AG08396 (cell line): ENCODE results near the gene MINDY4.

ENCODE experiments used
- DNase-seq: peaks from one replicate; pipeline ENCODE4 v3.0.0; 2012; ENCODE audit warnings: low spot score, mixed read lengths

Gene MINDY4

DNA sequence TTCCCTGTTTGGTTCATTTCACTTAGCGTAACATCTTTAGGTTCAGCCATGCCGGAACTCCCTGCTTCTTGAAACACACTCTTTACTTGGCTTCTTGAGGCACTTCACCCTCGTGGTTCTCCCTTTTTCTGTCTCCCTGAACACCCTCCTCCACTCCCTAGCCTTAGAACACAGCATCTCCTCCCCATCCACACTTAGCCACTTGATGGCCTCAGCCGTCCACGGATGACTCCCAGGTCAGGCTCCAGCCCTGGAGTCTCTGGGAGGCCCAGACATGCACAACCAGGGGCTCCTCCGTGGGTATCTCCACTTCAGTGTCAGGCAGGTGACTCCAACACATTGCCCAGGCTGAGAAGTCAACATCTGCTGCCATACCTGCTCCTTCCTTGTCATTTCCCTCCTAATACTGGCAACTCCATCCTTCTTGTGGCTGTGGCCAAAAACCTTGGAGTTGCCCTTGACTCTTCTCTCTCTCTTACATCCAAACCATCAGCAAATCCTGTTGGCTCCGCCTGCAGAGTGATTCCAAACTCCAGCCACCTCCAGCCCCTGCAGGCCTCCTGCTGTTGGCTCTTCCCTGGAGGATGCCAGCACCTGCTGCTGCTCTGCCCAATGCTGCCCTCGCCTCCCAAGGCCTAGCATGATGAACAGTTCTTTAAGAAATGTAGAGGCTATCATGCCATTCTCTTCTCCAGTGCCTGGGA, 27.7 kb upstream of the MINDY4 start:
- peak; percentile 67 for DNase-seq

DNA sequence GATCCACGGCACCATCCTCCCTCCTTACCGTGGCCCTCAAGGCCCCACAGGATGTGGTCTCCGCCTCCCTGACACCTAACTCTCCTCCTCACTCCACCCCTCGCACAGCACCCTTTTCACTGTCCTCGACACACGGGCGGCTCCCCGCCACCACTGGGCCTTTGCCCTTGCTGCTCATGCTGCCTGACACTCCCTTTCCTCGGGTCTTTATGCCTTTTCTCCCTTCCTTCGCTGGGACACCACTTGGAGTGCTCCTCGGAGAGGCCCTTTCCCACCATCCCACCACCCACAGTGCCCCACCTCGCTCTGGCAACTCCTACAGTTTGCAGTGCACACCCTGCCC, 27.2 kb upstream of the MINDY4 start:
- no peak for DNase-seq

DNA sequence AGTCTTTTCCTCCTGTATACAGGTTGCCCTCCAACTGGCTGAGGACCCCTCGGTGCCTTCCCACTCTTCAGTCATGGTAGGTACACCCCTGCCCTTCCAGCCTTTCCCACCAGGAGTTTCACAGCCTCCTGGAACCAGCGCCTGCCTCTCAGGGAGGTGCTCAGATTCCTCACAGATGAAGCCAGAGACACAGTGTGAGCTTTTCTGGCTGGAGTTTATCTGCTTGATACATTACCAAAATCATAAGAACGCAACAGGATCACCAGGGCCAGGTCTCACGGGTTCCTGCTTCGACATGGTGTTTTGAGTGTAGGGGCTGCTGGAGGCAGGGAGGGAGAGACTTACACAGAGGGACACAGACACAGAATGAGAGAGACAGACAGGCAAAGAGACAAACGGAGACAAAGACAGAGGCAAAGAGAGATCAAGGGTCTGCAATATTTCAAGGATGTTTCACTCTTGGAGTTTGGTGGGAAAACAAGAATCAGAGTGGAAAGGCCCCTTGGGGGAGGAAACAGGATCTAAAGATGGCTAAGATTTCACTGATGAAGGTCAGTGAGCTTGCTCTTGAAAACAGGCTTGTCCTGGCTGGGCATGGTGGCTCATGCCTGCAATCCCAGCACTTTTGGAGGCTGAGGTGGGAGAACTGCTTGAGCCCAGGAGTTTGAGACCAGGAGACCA, 25.8 kb upstream of the MINDY4 start:
- DNase-seq = no peak

DNA sequence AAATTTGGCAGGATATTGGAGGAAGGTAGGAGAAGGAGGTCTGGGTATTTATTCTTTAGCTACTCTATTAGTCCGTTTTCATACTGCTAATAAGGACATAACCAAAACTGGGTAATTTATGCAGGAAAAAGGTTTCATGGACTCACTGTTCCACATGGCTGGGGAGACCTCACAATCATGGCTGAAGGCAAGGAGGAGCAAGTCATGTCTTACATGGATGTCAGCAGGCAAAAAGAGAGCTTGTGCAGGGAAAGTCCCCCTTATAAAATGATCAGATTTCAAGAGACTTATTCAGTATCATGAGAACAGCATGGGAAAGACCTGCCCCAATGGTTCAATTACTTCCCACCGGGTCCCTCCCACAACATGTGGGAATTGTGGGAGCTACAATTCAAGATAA, 21.2 kb upstream of the MINDY4 start:
- DNase-seq = no peak

DNA sequence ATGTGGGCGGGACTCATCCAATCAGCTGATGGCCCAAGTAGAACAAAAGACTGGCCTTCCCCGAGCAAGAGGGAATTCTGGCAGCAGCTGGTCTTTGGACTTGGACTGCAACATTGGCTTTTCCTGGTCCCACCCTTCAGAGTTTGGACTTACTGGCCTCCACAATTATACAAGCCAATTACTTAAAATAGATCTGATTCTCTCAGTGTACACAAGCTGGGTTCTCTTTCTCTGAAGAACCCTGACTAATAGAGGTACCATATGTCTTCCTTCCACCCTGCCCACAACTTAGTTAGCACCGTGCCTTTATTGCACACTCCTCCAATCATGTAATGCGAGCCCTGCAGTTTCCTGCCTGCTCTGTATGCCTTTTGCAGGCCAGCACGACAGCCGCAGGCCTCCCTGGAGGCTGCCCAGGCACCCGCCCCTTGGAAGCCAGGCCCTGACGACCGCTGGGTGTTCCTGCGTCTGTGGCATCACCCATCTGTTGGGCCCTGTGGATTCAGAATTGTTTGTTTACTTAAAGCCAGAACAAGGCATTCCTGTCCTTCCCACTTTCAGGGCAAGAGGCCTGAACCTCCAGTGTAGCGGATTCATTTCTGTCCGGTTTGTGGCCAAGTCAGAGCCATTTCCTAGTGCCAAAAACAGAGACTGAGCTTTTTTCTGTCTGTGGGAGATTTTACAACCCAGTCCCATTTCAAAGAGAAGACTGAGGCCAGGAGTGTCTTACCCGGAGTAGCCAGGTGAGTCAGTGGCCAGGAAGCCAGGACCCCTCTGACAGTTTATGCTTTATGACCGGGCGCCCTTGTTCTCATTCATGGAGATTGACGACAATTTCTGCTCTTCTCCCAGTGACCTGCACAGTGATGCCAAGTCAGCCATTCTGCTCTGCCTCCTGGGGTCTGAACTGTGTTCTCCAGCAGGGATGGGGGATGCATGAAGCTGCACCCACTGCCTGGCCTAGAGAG, 20.2 kb upstream of the MINDY4 start:
- DNase-seq = peak; percentile 89

DNA sequence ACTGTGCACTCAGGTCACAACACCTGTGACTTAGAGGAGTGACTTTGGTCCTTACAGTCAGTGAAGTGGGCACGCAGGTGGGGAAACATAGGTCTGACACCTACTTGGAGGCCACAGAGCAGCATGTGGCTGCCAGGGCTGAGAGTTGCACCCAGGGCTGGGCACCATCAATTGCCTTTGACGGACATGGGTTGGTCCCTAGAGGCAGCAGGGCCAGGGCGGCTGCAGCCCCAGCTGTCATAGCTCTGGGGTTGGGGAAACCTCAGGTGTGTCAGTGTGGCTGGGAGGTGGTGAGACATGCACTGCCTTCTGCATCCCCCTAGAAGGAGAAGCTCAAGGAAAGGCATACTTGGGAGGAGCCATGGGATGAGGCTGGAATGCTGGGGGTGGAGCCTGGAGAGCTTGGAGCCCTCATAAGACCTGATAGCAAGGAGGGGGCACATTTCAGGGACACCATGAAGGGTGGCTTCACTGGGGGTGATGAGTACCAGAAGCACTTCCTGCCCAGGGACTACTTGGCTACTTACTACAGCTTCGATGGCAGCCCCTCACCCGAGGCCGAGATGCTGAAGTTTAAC, 19.4 kb upstream of the MINDY4 start, which contains the start of gene INMT:
Gene INMT, plus strand, starts transcription at position 440 of the 578 bp plus-strand sequence. Its CDS starts 16 bp downstream, at position 456.
- no peak for DNase-seq

DNA sequence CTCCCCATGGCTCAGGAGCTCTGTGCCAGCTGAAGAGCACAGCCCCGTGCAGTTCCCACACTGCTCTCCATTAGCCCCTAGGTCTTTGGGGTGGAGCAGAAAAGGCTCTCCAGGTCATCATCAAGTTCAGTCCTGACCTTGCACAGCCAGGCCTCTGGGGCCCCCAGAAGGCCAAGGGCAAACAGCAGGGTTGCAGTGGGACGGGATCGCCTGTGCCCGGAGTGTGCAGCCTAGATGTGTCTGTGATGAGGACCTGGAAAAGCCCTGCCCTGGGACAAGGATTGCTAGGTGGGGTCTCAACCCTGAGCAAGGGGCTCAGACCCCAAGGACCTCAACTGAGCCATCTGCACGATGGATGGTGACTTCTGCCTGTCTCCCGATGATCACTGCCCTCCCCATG, 18.7 kb upstream of the MINDY4 start:
- DNase-seq = no peak

DNA sequence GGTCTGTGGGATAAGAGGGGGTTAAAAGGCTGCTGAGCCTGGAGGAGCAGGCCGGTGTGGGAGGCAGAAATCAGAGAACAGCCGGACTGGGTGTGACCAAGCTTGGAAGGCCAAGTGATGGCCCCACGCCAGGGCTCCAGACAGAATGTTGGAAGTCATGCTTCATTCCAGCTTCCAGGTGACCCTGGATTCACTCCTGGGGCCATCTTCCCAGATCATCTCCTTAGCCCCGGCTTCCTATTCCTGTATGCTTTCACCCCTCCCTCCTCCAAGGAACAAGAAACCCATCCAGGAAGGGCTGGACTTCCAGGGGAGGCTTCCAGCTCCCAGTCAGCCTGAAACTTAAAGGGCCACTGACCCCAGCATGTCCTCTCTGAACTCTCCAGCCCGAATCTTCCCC, 18.2 kb upstream of the MINDY4 start:
- DNase-seq = peak; percentile 43

DNA sequence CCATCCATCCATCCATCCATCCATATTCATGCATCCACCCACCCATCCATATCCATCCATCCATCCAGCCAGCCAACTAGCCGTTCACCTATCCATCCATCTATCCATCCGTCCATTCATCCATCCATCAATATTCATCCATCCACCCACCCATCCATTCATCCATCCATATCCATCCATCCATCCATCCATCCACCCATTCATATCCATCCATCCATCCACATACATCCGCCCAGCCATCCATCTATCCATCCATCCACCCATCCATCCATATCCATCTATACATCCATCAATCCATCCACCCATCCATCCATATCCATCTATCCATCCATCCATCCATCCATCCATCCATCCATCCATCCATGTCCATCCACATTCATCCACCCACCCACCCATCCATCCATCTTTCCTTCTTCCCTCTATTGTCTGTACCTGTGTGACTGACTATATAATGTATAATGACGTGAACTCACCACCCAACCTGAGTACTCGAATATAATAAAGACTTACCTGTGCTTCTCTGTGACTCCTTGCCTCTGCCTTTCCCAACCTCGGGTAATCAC, 16.8 kb upstream of the MINDY4 start:
- no peak for DNase-seq

DNA sequence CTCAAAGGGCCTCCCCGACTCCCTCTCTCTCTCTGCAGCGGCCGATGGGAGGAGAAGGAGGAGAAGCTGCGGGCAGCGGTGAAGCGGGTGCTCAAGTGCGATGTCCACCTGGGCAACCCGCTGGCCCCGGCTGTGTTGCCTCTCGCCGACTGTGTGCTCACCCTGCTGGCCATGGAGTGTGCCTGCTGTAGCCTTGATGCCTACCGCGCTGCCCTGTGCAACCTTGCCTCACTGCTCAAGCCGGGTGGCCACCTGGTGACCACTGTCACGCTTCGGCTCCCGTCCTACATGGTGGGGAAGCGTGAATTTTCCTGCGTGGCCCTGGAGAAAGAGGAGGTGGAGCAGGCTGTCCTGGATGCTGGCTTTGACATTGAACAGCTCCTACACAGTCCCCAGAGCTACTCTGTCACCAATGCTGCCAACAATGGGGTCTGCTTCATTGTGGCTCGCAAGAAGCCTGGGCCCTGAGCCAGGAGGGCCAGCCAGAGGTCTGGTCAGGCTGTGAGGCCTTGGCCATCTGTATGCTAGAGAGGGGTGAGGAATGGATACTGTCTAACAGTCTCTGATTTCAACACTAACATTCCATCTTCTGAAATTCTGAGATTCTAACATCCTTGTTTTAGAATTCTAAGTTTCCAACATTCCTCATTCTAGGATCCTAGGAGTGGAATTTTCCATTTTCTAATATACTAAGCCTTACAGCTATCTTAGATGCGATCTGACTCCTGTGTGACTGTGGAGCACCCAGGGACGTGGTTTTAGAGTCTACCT, 15.6 kb upstream of the MINDY4 start:
- peak; percentile 45 for DNase-seq

DNA sequence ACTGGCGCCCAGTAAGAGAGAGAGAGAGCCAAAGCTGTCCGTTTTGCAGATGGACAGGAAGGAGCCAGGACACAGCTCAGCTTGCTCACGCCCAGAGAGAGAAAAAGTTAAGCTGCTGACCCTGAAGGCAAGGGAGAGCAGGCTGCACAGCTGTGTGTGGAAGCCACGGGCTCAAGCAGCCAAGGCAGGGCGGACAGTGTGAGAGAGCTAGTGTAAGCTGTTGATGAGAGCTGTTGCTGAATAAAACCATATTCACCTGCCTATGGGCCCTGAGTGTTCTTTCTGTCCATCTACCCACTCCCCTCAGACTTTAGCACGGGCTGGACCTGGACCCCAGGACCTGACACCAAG, 13.9 kb upstream of the MINDY4 start:
- no peak for DNase-seq

DNA sequence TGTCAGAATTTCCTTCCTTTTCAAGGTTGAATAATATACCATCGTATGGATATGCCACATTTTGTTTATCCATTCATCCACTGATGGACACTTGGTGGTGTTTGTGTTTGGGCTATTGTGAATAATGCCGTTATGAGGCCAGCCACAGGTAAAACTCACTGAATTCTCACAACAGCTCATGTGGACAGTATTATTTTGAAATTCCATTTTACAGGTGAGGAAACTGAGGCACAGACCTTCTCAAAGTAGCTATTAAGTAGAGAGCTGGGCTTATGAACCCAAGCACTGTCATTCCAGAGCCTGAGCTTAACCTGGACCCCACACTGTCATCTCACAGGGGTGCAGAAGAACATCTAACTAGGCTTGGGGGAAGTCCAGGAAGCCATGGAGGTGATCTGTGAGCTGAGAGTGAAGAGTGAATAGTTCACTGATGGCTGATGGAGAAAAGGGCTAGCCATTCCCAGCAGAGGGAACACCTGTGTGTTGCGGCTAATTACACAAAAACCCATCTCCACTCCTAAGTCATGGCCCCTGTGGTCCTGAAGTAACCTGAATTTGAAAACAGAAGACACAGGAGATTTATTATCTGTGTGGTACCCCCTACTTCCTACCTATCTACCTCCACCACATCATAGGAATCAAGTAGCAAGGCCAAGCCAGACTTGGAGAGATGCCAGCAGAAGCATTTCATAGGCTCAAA, 10.6 kb upstream of the MINDY4 start:
- DNase-seq = no peak

DNA sequence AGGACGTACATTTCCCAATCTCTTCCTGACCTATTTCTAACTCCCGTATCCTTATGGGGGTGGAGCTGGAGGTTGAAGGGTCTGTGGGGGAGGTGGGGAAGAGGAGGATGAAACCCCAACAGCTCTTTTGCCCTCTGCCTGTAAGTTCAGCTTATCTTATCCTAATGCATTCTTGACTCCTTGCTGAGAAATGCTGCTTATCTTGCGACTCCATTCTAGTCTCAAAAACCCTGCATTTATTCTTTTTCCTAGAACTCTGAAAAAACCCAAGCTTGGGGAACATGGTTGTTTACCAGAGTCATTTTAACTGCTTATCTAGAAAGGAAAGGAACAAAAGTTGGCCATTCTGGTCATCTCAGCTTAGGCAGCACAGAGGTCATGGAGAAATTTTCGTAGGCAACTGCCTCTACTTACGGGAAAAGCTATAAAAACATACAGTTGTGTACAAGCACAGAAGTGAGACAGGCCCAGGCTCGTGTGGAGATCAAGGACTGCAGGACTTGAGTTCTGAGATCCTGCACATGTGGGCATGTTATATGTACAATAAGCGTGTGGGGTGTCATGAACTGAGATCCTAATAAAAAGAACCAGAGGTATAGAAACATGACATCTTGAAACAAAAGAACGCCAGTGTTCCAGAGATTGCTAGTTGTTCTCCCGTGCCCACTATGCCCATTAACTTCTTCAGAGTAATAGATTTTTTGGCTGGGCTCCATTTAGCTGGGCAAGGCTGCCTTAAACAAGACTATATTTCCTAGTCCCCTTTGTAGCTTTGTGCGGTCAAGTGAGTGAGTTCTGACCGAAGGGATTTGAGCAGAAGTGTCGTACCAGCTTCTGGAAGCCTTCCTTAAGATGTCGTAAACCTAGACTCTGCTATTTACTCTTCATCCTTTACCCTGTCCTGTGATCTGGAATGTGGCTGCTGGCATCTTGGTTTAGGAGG, 9.7 kb upstream of the MINDY4 start:
- no peak for DNase-seq

DNA sequence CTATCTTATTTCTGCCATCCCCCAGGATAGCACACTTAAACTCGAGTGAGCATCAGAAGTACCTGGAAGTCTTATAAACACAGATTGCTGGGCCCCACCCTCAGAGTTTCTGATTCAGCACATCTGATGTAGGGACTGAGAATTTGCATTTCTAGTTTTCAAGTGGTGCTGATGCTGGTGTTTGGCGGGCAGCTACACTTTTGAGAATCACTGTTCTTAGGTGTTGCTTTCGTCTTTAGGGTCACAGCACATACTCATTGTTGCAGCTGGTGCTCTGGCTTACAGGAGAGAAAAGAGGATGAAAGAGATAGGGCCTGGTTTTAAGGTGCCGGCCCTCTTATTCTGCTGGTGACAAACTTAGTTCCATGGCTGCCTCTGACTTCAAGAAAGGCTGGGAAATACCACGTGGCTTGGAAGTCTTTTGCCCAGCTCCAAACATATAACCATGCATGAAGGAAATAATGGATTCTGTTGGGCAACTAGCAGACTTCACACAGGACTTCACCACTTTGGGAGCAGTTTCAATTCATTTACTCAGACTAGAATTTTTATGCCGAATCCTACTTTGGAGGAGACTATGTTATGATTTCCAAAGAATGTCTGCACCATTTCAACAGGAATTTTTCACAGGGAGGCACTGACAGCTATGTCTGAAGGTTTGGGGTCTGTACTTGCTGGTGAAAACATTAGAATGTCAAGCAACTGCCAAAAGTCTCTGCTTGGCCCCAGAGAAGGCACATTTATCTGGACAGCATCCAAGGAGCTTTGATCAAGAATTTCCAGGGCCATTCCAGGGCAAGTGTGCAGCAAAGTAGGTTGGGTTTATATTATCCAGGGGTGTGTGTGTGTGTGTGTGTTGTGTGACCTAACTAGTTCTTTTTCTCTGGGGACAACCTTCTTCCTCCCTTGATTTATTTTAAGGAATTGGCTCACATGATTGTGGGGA, 6.9 kb upstream of the MINDY4 start:
- DNase-seq = peak; percentile 31

DNA sequence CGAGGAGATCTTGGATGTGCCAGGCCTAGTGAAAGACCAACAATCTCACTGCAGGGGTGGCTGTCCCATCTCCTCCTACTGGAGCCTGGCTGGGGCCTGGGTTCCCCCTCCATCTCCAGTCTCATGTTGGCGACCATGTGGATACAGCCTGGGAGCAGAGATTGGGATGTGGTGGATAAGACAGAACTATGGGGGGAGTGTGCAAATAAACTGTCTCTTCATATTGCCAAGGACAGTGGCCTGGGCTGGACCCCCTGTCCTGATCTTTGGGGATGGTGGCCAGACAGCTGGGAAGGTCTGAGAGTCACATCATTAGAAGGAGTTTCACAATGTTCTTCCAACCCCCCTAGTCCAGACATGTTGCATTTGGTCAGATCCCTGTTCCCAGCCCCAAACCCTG, 5.8 kb upstream of the MINDY4 start:
- no peak for DNase-seq

DNA sequence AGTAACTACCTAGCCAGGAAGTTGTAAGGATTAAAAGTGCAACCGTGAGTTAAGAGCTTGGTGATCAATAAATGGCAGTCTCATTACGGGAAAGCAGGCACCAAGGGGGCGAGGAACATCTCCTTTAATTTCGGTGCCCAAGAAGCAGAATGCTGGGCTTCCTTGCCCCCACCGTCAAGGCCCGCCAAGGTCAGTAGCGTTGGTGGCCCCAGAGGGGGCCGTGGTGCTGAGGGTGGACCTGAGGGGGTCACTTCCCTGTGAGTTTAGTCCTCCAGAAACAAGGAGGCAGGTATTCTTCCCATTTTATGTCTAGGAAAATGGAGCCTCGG, 408 bp upstream of the MINDY4 start:
- no peak for DNase-seq

DNA sequence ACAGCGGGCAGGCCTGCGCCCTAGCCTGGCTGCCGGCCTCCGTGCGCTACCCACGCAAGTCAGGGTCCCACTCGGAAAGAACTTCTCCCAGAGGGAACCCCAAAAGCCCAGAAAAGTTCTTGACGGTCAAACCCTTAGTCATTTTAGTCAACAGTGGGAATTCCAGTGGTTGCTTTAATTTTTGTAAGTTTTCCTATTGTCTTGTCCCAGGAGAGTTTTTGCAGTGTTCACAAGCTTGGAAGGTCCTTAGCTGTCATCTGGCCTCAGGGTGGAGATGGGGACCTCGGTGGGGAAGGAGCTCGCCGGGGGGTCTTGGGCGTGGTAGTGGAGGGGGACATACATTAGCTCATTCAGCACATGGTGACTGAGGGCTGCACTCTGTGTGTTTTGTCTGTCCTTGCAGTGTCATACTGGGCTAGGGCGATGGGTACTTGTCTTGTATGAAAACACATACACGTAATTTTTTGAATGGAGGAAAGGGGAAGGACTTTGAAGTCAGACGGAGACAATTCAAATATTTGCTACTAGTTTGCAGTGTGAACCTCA, 736 bp downstream of the MINDY4 start:
- DNase-seq = peak; percentile 28

DNA sequence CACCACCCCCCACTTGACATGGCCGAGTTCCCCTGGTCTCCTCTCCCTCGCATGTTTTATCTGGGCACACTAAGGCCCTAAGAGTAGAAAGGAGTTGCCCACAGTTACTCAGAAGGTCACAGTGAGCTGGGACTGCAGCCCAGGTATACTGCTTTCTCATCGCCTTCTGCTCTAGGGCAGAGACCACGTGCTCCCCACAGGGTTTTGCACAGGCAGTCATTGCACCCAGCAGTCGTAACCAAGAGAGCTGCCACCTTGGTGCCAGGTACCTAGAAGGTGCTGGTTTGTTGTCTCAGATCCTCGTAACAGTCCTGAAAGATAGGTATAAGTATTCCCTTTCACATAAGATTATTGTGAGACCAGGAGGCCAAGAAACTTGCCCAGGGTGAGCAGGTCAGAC, 1.8 kb downstream of the MINDY4 start:
- DNase-seq = no peak
